Ovary (tissue), 9 donors: Measurements from ENCODE around the gene DCDC2C. TPM values are rescaled to one million over a fixed set of nuclear protein-coding genes. Genes with fewer than 3 reads are reported as not detected.

ENCODE experiments used
- DNase-seq, 5 donors: peaks; one replicate each; pipeline ENCODE4 v3.0.0-alpha.2; 2019 to 2020
- H3K27ac ChIP-seq, 2 donors: fragments of 200-600 bp; one replicate each; pipeline versions ENCODE4 v1.5.1 to v1.8.0; 2019 to 2022
- H3K27me3 ChIP-seq: fragments of 200-600 bp; one replicate; pipeline ENCODE4 v1.8.0; 2022
- H3K36me3 ChIP-seq: fragments of 200-600 bp; sonication (generic); one replicate; pipeline ENCODE4 v1.5.1; 2019
- H3K4me1 ChIP-seq: one replicate; pipeline ENCODE4 v1.8.1; 2013; ENCODE audit warnings: mild to moderate bottlenecking, moderate library complexity; ENCODE audit not compliant: insufficient read depth
- H3K4me3 ChIP-seq: fragments of 200-600 bp; sonication (generic); one replicate; pipeline ENCODE4 v1.5.1; 2017
- H3K9me3 ChIP-seq, 2 donors: fragments of 200-600 bp in 1 of 2; sonication (generic) in 1 of 2; one replicate each; pipeline versions ENCODE4 v1.5.1 to v1.8.1; 2013 to 2019; ENCODE audit warnings: mild to moderate bottlenecking in 1 of 2, moderate library complexity in 1 of 2
- EP300 ChIP-seq: sonication (generic); formaldehyde crosslinking; IDR thresholded peaks from one replicate; pipeline ENCODE4 v1.6.1; 2017; ENCODE audit warnings: antibody characterized with exemption
- POLR2A ChIP-seq: fragments of 450-650 bp; IDR thresholded peaks from one replicate; pipeline ENCODE4 v1.6.1; 2017; ENCODE audit warnings: antibody characterized with exemption, mild to moderate bottlenecking, moderate library complexity
- WGBS, 3 donors: extraction: QIAGEN DNeasy Blood & Tissue Kit in 1 of 3; methylation state at CpG; one replicate each; pipeline versions ENCODE4 v1.1.5 to v1.1.7; 2013 to 2017; 5-methylcytosine and 5-hydroxymethylcytosine counted together
- intact Hi-C, 4 donors: fragments of 100-400 bp; cut with DNase I; formaldehyde crosslinking; loops; one replicate each; pipeline versions ENCODE4 v1.11.0 to v1.15.1; 2022 to 2023
- polyA plus RNA-seq, 2 donors: library from polyadenylated mRNA; stranded (reverse); fragments of 200-250 nt in 1 of 2; fragments of 350-450 nt in 1 of 2; fragmentation: Illumina TruSeq in 1 of 2; extraction: RNeasy Lipid Tissue Mini Kit (QIAGEN cat#74804) in 1 of 2; gene quantifications; one replicate each; pipeline ENCODE4 v1.2.3, GENCODE V29; 2013 to 2014
- total RNA-seq, 7 donors: library from RNA; depleted of rRNA in 2 of 7; stranded (reverse); fragments of >200 nt in 2 of 7; fragmentation: NEBNext Ultra II Directional in 3 of 7; extraction: Animal tissue kit (Norgen Biotek cat#: 25700) in 3 of 7; gene quantifications; one replicate each; pipeline versions ENCODE4 v1.1.0 to v1.2.4, GENCODE V29; 2016 to 2023
- TF ChIP-seq, protein P1 (sequence below), 3 donors: fragments of 450-650 bp in 2 of 3; fragments of 200-600 bp in 1 of 3; IDR thresholded peaks; one replicate each; pipeline versions ENCODE4 v1.5.1 to v1.8.0; 2016 to 2022; ENCODE audit warnings: antibody characterized with exemption in 3 of 3, mild to moderate bottlenecking in 1 of 3
- donor health status: DM: no; HTN: no; CAD: no; lungs with moderate emphysema.
- donor health status: DM: no; HTN: no; CAD: no.
- donor health status: Bipolar disorder and iron deficiency.
- donor health status: DM: yes; HTN: yes; CAD: no.
- donor health status: DM: no; HTN: no; CAD: no.
- donor health status: DM: yes; HTN: yes; CAD: no.

DCDC2C gene
- total and polyA plus RNA-seq, 9 donors: 0.11 to 0.95 (median 0.42) TPM; not detected in 6

DNA sequence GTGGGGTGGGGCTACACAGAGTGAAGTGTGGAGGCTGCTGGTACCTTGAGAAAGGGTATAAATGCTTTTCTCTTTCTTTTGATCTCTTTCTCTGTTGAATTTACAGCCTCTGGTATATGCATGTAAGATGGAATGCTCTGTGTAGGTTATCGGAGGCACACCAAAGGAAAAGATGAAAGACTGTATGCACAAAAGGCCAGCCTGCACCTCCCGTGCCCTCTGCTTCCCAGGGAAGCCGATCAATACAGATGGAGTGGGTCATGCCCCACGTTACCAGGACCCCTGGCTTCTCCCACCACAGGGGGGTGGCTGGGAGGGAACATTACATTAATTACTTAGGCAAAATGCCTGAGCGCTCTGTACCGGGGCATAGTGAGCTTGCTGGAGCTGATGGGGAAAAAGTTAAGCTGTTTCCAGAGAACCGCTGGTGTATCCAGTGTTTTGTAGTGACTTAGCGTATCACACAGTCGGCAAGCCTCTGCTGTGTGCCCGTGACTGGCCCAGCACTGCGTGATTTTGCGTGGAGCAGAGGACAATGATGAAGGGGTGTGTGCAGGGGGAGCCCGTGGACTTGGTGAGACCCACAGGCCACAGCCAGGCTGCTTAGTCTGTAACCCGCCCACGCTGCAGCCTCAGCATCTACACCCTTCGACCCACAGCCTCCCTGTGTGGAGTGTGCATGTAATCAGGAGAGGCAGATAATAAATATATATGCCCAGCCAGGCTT lies 37.3 kb upstream of the DCDC2C start:
- no peaks in the 10 kb centered on the region for H3K36me3 ChIP-seq
- H3K9me3 ChIP-seq: no peaks in the 10 kb centered on the region
- DNase-seq: no peak
- H3K4me3 ChIP-seq: no peak overlapping the region
- H3K27ac ChIP-seq: no peak overlapping the region
- TF ChIP-seq POLR2A: no peak
- TF ChIP-seq, protein P1, sequence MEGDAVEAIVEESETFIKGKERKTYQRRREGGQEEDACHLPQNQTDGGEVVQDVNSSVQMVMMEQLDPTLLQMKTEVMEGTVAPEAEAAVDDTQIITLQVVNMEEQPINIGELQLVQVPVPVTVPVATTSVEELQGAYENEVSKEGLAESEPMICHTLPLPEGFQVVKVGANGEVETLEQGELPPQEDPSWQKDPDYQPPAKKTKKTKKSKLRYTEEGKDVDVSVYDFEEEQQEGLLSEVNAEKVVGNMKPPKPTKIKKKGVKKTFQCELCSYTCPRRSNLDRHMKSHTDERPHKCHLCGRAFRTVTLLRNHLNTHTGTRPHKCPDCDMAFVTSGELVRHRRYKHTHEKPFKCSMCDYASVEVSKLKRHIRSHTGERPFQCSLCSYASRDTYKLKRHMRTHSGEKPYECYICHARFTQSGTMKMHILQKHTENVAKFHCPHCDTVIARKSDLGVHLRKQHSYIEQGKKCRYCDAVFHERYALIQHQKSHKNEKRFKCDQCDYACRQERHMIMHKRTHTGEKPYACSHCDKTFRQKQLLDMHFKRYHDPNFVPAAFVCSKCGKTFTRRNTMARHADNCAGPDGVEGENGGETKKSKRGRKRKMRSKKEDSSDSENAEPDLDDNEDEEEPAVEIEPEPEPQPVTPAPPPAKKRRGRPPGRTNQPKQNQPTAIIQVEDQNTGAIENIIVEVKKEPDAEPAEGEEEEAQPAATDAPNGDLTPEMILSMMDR (IDR thresholded peaks at IDR 0.05): no peak
- TF ChIP-seq EP300: no peak
- no peaks in the 10 kb centered on the region for H3K27me3 ChIP-seq
- no peaks in the 10 kb centered on the region for H3K4me1 ChIP-seq
- intact Hi-C loops: no loop called here
- WGBS, 3 donors: 80 to 84% (median 80%) methylated on average over 16 of the region's 16 CpGs

DNA sequence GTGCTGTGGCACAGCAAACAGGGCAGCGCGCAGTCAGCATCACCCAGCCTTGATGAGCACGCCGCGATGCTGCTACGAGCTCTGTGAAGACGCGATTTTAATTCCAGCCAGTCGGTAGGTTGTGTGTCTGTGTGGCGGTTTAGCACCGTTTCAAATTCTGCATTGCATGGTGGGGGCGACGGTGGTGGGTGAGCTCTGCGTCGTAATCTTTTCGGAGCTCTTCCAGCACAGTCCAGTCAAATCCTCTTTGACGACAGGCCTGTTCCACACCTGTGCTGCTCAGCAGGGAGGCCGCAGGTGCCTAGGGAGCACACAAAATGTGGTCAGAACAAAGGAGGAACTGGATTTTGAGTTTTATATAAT lies 36.8 kb upstream of the DCDC2C start:
- DNase-seq: no peak
- no peak for TF ChIP-seq POLR2A
- no peak for TF ChIP-seq EP300
- TF ChIP-seq, protein P1 (IDR thresholded peaks at IDR 0.05): no peak
- intact Hi-C loops: no loop called here
- Histone ChIP-seq H3K36me3 (no peaks in the 10 kb centered on the region), H3K4me1 (no peaks in the 10 kb centered on the region), H3K9me3 (no peaks in the 10 kb centered on the region), H3K27me3 (no peaks in the 10 kb centered on the region), H3K4me3 (no peak overlapping the region), H3K27ac (no peak overlapping the region)
- 88 to 92% (median 90%) methylated on average over 18 of the region's 18 CpGs for WGBS, 3 donors

DNA sequence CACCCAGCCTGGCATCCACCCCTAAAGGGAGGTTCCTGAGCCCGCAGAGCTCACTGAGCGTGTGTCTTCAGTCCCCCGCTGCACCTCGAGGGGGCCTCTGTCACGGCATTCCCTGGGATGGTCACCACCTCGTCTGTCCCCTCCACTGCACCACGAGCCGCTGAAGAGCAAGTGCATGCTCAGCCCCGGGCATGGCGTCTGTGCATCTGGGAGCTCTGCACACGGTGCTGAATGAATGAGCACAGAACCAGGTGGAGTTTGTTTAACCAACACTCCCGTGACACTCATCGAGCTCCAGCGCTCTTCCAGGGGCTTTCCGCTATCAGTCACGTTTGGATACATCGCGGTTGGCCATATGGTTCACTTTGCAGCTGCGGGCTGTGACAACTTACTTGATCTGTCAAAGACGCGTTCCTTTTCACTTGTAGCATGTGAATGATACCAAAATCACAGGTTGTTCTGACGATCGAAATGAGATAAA lies 36.2 kb upstream of the DCDC2C start:
- DNase-seq: no peak
- H3K27ac ChIP-seq: no peak overlapping the region
- no peaks in the 10 kb centered on the region for H3K36me3 ChIP-seq
- intact Hi-C loops: no loop called here
- no peaks in the 10 kb centered on the region for H3K27me3 ChIP-seq
- H3K4me1 ChIP-seq: no peaks in the 10 kb centered on the region
- TF ChIP-seq, protein P1 (IDR thresholded peaks at IDR 0.05): no peak
- TF ChIP-seq POLR2A (no peak), EP300 (no peak)
- no peaks in the 10 kb centered on the region for H3K9me3 ChIP-seq
- 72 to 80% (median 78%) methylated on average over 23 of the region's 23 CpGs for WGBS, 3 donors
- no peak overlapping the region for H3K4me3 ChIP-seq

DNA sequence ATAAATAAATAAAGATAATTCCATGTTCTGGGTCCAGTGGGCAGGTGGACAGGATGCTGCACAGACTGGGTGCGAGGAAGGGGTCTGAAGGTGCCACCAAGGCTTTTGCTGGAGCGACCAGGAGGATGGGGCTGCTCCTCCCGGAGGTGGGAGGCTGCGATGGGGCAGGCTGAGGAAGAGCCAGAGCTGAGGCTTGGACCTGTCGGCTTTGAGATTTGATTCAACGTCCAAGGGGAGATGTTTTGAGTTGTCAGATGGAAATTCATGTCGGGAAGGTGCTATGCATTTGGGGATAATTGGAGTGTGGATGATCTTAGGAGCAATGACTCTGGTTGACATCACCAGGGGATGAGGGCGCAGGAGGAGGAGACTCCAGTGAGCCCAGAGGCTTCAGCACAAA lies 33.7 kb upstream of the DCDC2C start:
- no peak for DNase-seq
- 82 to 93% (median 88%) methylated on average over 8 of the region's 8 CpGs for WGBS, 3 donors
- Histone ChIP-seq H3K27ac (no peak overlapping the region), H3K4me3 (no peak overlapping the region), H3K9me3 (no peaks in the 10 kb centered on the region), H3K27me3 (no peaks in the 10 kb centered on the region), H3K36me3 (no peaks in the 10 kb centered on the region), H3K4me1 (no peaks in the 10 kb centered on the region)
- intact Hi-C loops: no loop called here
- TF ChIP-seq POLR2A (no peak), EP300 (no peak)
- TF ChIP-seq, protein P1 (IDR thresholded peaks at IDR 0.05): no peak
